Breast epithelium (tissue), 3 donors: ENCODE results near the gene WDTC1.

Source experiments
- CTCF ChIP-seq, 3 donors: fragments of 450-650 bp; IDR thresholded peaks; one replicate each; pipeline ENCODE4 v1.5.1; 2016 to 2017; ENCODE audit warnings: antibody characterized with exemption in 3 of 3, mild to moderate bottlenecking in 3 of 3, moderate library complexity in 3 of 3
- POLR2AphosphoS5 ChIP-seq, 3 donors: sonication (generic); formaldehyde crosslinking; IDR thresholded peaks; one replicate each; pipeline ENCODE4 v1.6.1; 2017; ENCODE audit warnings: antibody characterized with exemption in 3 of 3

GRCh38 chr1:27322569-27323240 lies 88.3 kb downstream of the WDTC1 start:
- TF ChIP-seq POLR2AphosphoS5 (IDR thresholded peaks at IDR 0.05) (no peak), CTCF (IDR thresholded peaks at IDR 0.05) (no peak)
